EH (cell line): ENCODE results near the gene GTF2F2.
"Not testable (repeated sequence)": the region's sequence is repeated elsewhere in the genome, so short reads cannot be mapped to it uniquely, and the experiment has no call there.

Experiments used
- DNase-seq: peaks from one replicate; pipeline ENCODE4 v3.0.0-alpha.2; 2015; ENCODE audit warnings: low read depth

GTF2F2 gene

DNA sequence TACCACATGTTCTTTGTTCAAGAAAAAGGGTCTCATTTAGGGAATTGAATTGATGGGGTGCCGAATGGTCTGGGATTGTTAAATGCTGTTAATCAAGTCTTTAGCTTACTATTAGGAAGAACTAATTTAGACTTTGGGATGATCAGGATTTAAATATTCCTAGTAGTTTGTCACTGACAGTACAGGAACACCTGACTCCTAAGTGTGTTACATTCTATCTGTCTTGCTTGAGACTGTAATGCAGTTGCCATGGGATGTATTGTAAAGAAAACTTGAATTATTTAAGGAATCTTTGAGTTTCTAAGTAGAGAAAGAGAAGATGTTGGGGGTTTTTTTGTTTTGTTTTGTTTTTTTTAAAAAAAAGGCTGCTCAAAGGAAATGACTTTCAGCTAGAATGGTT lies 98.4 kb downstream of the GTF2F2 start:
- no peak for DNase-seq

DNA sequence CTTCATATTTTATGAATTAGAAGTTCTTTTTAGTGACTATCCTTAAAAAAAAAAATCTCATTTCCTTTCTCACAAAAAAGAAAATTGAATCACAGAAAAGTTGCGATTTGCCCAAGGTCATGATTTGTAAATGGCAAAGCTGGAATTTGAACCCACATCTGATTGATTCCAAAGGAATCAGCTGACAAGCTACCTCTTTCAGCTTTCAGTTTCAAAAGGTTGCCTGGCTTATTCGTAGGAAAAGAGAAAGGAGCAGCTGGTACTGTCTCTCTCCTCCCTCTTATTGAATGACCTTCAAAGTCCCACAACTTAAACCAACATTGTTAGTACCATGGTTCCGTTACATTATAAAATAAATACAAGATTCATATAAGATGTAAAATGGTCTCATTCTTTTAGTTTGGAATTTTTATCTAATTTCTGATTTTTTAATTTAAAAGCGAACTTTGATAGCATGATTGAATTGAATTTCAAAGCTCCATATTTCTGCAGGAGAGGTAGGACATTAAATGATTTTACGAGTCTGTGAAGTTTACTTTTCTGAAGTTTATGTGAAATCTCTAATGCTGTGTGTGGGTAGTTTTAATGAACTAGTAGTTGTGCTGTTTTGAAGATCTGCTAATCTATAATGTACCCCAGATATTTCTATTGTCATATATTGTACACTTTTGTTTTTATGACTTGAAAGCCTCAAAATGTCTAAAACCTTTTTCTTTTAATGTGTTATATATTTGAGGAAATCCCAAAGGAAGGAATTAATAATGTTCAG lies 99.0 kb downstream of the GTF2F2 start:
- peak; percentile 27 for DNase-seq

DNA sequence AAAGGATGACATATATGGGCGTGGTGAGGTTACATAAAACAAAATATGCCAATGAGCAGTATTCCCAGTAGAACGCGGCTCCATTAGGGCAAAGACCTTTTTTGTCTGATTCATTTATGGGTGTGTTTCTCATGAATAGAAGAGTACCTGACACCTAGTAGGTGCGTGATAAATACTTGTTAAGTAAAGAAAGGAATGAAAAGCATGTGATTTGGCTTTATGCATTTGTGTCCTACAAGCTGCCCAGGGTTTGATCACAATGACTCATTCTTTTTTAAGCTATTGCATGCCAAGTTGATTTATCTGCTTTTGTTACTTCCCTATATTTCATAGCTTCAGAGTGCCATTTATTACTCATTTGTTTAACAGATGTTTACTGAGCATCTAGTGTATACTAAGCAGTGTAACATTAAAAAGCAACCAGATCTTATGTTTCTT lies 99.6 kb downstream of the GTF2F2 start:
- peak; percentile 78 for DNase-seq

GRCh38 chr13:45220403-45220802 lies 100.1 kb downstream of the GTF2F2 start:
- no peak for DNase-seq

DNA sequence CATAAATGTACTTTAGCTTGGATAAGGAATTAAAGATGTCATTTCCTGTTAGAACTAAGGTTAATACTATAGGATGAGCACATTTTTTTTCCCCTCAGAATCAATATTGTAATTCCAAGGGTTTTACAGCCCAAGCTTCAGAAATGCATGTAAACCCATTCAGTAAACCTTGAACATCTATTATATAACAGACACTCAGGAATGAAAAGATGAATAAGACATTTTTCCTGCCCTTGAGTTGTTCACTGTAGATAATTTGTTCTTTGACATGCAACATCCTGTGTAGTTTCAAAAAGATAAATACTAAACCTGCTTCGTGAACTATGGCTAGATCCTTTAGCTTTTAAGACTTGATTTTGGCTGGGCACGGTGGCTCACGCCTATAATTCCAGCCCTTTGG lies 102.2 kb downstream of the GTF2F2 start:
- no peak for DNase-seq

GRCh38 chr13:45222919-45223318 lies 102.6 kb downstream of the GTF2F2 start:
- no peak for DNase-seq

- DNase-seq: peak; percentile 75
Measured at GRCh38 chr13:45224176-45224575, 103.9 kb downstream of the GTF2F2 start.

- DNase-seq: no peak
Measured at GRCh38 chr13:45225370-45225769, 105.1 kb downstream of the GTF2F2 start.

GRCh38 chr13:45226024-45226423 lies 105.7 kb downstream of the GTF2F2 start:
- no peak for DNase-seq

DNA sequence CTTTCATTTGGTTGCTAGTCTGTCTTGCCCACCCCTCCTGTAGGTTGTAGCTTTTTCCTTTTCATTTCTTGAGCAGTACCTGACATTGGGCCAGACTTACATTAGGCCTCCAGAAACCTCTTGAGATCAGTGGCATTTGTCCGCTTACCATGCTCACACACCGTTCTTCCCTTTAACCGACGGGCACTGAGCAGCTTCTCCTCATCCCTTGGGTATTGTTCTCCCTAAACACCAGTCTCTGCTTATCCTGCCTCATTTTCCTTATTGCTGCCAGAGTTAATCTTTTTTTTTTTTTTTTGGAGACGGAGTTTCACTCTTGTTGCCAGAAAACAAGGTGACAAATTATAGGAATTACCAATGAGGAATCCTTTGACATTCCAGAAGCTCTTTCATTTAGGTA lies 107.7 kb downstream of the GTF2F2 start:
- DNase-seq: no peak

GRCh38 chr13:45229172-45229571 lies 108.9 kb downstream of the GTF2F2 start:
- no peak for DNase-seq

- DNase-seq: no peak
Measured at GRCh38 chr13:45231305-45231704, 111.0 kb downstream of the GTF2F2 start.

DNA sequence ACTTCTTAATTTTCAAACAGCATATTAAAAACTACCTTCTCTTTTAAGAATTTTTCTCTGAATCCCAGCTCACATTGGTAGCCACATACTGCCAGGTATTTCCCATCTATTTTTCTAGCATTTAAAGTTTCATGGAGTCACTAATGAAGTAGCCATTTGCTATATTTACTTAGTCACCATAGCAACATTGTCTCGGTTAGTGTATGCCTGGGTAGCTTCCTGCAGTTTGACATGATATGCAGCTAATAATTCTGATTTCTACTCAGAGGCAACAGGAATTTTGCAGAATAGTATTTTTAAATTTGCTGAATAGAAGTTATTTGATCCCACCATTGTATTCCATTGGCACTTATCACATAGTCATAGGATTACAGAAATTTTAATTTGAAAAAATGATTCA lies 111.4 kb downstream of the GTF2F2 start:
- peak; percentile 50 for DNase-seq

DNA sequence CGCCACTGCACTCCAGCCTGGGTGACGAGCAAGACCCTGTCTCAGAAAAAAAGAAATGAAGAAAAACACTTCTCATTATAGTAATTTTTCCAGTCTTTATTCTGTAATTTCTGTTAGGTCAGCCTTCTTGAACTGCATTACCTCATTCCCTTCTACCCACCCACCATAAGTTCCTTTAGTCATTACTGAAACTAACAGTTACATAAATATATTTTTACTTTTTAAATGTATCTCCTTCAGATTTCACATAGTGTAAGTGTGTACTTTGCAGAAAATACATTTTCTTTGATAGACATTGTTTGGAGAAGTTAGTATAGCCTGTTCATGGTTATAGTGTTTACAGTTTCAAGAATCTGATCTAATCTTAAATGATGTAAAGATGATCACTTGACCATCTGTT lies 112.3 kb downstream of the GTF2F2 start:
- DNase-seq: no peak

DNA sequence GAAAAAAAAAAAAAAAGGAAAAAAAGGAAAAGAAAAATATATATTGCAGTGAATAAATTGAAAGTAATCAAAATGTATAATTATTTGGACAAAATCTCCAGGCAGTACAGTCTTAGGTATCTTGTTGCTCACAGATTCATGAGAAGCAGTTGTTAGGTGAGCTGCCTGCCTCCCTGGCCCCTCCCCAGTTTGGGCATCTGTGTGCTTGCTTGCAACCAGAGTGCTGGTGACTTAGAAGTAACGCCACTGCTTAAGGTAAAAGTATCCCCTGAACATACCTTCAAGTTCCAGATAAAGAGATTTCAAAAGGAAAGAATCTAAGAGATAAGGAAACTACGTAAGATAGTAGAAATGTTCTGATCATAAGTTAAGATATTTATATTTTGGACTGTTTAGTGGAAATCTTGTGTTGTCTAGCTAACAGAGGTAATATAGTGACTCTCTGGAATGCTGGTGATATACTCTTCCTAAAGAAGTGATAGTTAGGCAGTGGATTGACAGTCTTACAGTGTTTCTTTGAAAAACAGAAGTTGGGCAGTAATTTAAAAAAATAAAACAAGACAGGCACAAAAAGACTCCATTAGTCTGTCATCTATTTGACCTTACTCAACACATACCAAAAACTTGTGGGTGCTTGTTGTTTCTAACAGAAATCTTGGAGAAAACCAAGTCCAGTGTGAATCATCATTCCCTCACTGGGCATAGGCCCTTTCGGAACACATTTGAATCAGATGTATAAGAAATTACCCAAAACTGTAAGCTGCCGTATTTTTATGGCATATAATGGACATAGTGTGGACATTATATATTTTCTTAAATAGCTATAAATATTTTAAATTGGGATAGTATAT lies 118.9 kb downstream of the GTF2F2 start:
- DNase-seq: peak; percentile 67

- no peak for DNase-seq
Measured at GRCh38 chr13:45240143-45240542, 119.8 kb downstream of the GTF2F2 start.

DNA sequence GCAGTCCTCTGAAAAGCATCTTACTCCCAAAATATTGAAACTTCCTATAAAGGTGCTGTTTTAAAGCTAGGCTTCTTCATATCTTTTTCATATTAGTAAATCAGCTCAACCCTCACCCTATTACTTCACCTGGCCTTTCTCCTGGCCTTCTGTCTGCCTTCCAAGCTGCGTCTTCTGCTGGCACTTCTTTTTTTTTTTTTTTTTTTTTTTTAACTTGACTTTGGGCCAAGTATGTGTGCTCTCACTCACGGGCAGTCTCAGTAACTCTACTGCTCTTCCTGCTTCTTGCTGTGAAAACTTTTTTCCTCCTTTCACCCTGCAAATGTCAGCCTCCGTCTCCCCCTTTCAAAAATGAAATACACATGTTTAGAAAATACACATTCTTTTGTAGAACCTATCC lies 121.8 kb downstream of the GTF2F2 start:
- DNase-seq: peak; percentile 51

GRCh38 chr13:45242524-45242923 lies 122.2 kb downstream of the GTF2F2 start:
- no peak for DNase-seq

DNA sequence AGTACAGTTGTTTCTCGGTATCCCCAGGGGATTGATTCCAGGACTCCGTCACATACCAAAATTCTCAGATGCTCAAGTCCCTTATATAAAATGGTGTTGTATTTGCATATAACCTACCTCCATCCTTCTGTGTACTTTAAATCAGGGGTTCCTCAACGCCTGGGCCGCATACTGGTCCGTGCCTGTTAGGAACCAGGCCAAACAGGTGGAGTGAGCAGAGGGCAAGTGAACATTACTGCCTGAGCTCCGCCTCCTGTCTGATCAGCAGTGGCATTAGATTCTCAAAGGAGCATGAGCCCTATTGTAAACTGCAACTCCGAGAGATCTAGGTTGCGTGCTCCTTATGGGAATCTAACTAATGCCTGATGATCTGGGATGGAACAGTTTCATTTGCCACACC lies 122.8 kb downstream of the GTF2F2 start:
- no peak for DNase-seq

DNA sequence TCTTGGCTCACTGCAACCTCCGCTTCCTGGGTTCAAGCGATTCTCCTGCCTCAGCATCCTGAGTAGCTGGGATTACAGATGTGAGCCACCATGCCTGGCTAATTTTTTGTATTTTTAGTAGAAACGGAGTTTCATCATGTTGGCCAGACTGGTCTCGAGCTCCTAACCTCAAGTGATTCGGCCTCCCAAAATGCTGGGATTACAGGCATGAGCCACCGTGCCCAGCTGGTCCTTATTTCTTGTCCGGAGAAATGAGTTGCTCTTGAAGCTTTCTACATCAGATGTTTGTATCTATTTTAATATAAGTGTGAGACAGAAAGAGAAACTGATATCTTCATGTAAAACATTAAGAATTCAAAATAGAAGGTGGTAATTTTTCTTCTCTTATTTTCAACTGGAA lies 124.4 kb downstream of the GTF2F2 start:
- not testable (repeated sequence) for DNase-seq

GRCh38 chr13:45249662-45250061 lies 129.4 kb downstream of the GTF2F2 start:
- no peak for DNase-seq

DNA sequence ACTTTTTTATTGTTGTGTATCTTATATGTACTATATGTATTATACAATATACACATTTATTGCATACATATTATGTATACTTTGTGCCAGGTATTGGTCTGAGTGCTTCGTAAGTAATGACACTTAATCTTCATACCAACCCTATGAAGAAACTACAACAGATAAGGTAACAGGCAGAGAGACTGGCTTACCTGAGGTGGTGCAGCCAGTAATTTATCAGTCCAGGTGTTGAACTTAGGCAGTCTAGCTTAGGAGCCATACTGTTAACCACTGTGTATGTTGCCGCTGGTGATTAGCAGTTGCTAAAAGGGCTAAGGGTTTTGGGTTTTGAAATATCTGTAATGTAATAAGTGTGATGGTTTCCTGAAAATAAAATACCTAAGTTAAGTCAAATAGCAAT lies 134.1 kb downstream of the GTF2F2 start:
- DNase-seq: no peak

DNA sequence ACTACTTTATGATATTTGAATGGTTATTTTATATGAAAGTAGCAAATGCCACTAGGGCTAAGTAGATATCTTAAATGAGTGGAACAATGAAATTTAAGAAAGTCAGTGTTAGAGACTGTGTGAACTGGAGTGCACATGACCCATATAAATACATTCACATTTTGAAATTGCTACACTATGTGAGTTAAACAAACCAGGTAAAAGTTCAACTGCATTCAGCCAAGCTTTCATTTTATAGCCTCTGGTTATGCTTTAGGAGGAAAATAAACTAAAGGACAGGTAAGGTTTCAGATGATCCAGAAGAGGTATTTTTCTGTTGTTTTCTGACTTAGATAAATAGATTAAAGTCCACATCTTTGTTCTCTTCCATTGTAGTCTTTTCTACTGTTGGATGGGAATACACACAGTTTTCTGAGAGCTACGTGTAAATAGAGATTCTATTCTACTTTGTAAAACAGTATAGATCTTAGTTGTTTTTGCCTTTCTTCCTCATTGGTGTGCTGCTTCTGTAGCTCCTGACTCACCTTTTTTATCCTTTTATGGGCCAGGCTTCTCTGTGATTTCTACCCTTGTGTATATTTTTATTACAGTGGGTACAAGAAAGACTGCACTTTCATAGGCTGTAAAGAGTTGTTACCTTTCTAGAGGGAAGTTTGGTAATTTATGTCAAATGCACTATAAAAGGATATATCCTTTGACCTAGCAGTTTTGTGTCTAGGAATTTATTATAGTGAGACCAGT lies 135.1 kb downstream of the GTF2F2 start:
- no peak for DNase-seq
